GM19397 (cell line): ENCODE data around the gene NPIPB9.

Source experiments
- ATAC-seq: cut with Tn5 transposase; IDR thresholded peaks from one replicate; pipeline ENCODE4 v1.9.1; 2021; ENCODE audit warnings: mild to moderate bottlenecking, moderate library complexity; ENCODE audit not compliant: unreplicated experiment

Gene NPIPB9

GRCh38 chr16:28821874-28822519 lies 70.4 kb downstream of the NPIPB9 start:
- no peak for ATAC-seq
